Measurements from ENCODE around the gene KIF1C. TPM values are rescaled to one million over a fixed set of nuclear protein-coding genes. Genes with fewer than 3 reads are reported as not detected.

KIF1C gene
- total RNA-seq, 8 experiments from 2014 or later, result 3.9 to 76.4 (median 16.4) TPM

GRCh38 chr17:4998027-4998731, 429 bp downstream of the KIF1C start:
- in situ Hi-C loops (cut with MboI; ENCODE audit: low pct_unique_long_range_greater_than_20kb in 2 of 9, low sequenced_read_pairs in 9 of 9, unreplicated experiment in 9 of 9), result no loop called here
- peak; percentile 1 to 37 (median 24) for ATAC-seq (replicated peaks in 6 of 8)
- H3K4me3 ChIP-seq, result peak overlapping the region; percentile 63 to 85 (median 75)
- WGBS, 10 experiments, result 0% methylated on average over 1 of the region's 55 CpGs; no CpG with 5 or more reads in 9 of the 10 experiments
- peak overlapping the region; percentile 90 for H3K27ac ChIP-seq
- peaks cover 12 to 18% of the 10 kb centered on the region in 2 donors for H3K4me1 ChIP-seq (replicated peaks in 1 of 2)

GRCh38 chr17:4998732-4999429, 1.1 kb downstream of the KIF1C start:
- WGBS, 10 experiments, result 0 to 55% (median 20%) methylated on average over 2 to 5 of the region's 14 CpGs; no CpG with 5 or more reads in 2 of the 10 experiments
- in situ Hi-C loops (cut with MboI; ENCODE audit: low pct_unique_long_range_greater_than_20kb in 2 of 9, low sequenced_read_pairs in 9 of 9, unreplicated experiment in 9 of 9), result no loop called here
- peak overlapping the region; percentile 63 to 85 (median 75) for H3K4me3 ChIP-seq
- no peak for ATAC-seq (replicated peaks in 6 of 8)
- no peak overlapping the region for H3K27ac ChIP-seq
- peaks cover 12 to 18% of the 10 kb centered on the region in 2 donors for H3K4me1 ChIP-seq (replicated peaks in 1 of 2)

GRCh38 chr17:4999430-5000093, 1.8 kb downstream of the KIF1C start:
- 0 to 100% (median 67%) methylated on average over 1 to 8 of the region's 12 CpGs; no CpG with 5 or more reads in 1 of the 10 experiments for WGBS, 10 experiments
- no peak overlapping the region for H3K27ac ChIP-seq
- ATAC-seq (replicated peaks in 6 of 8), result no peak
- H3K4me3 ChIP-seq, result peak overlapping the region in 4 of 5 donors; percentile 63 to 85 (median 78)
- H3K4me1 ChIP-seq (replicated peaks in 1 of 2), result peaks cover 12 to 18% of the 10 kb centered on the region in 2 donors
- in situ Hi-C loops (cut with MboI; ENCODE audit: low pct_unique_long_range_greater_than_20kb in 2 of 9, low sequenced_read_pairs in 9 of 9, unreplicated experiment in 9 of 9), result no loop called here

- ATAC-seq (replicated peaks in 6 of 8), result no peak
- Histone ChIP-seq H3K27ac (no peak overlapping the region), H3K4me3 (no peak overlapping the region), H3K4me1 (replicated peaks in 1 of 2) (peaks cover 12 to 18% of the 10 kb centered on the region in 2 donors)
- in situ Hi-C loops (cut with MboI; ENCODE audit: low pct_unique_long_range_greater_than_20kb in 2 of 9, low sequenced_read_pairs in 9 of 9, unreplicated experiment in 9 of 9), result no loop called here
- 28 to 100% (median 74%) methylated on average over 1 to 7 of the region's 11 CpGs; no CpG with 5 or more reads in 7 of the 10 experiments for WGBS, 10 experiments
These were observed 2.5 kb downstream of the KIF1C start for GRCh38 chr17:5000237-5000639.

GRCh38 chr17:5002121-5002788, 4.5 kb downstream of the KIF1C start:
- ATAC-seq (replicated peaks in 6 of 8), result no peak
- Histone ChIP-seq H3K4me3 (no peak overlapping the region), H3K4me1 (replicated peaks in 1 of 2) (peaks cover 12% of the 10 kb centered on the region in 2 donors), H3K27ac (no peak overlapping the region)
- WGBS, 10 experiments, result 70 to 100% (median 95%) methylated on average over 1 to 14 of the region's 20 CpGs; no CpG with 5 or more reads in 2 of the 10 experiments
- in situ Hi-C loops (cut with MboI; ENCODE audit: low pct_unique_long_range_greater_than_20kb in 2 of 9, low sequenced_read_pairs in 9 of 9, unreplicated experiment in 9 of 9), result no loop called here

- ATAC-seq (replicated peaks in 6 of 8), result no peak
- Histone ChIP-seq H3K4me3 (no peak overlapping the region), H3K4me1 (replicated peaks in 1 of 2) (peaks cover 12% of the 10 kb centered on the region in 2 donors), H3K27ac (no peak overlapping the region)
- in situ Hi-C loops (cut with MboI; ENCODE audit: low pct_unique_long_range_greater_than_20kb in 2 of 9, low sequenced_read_pairs in 9 of 9, unreplicated experiment in 9 of 9), result no loop called here
- WGBS, 10 experiments, result 72 to 100% (median 100%) methylated on average over 1 to 6 of the region's 18 CpGs; no CpG with 5 or more reads in 5 of the 10 experiments
These were observed 5.6 kb downstream of the KIF1C start for GRCh38 chr17:5003214-5003867.

GRCh38 chr17:5011928-5012327, 14.2 kb downstream of the KIF1C start:
- Histone ChIP-seq H3K27ac (no peak overlapping the region), H3K4me3 (no peak overlapping the region), H3K4me1 (replicated peaks in 1 of 2) (no peaks in the 10 kb centered on the region)
- in situ Hi-C loops (cut with MboI; ENCODE audit: low pct_unique_long_range_greater_than_20kb in 2 of 9, low sequenced_read_pairs in 9 of 9, unreplicated experiment in 9 of 9), result no loop called here
- ATAC-seq (replicated peaks in 6 of 8), result peak in 2 of 8 experiments; percentile 86 to 94
- WGBS, 10 experiments, result 14 to 95% (median 49%) methylated on average over 1 to 5 of the region's 6 CpGs; no CpG with 5 or more reads in 3 of the 10 experiments

- in situ Hi-C loops (cut with MboI; ENCODE audit: low pct_unique_long_range_greater_than_20kb in 2 of 9, low sequenced_read_pairs in 9 of 9, unreplicated experiment in 9 of 9), result no loop called here
- no peak overlapping the region for H3K27ac ChIP-seq
- no peak overlapping the region for H3K4me3 ChIP-seq
- H3K4me1 ChIP-seq (replicated peaks in 1 of 2), result no peaks in the 10 kb centered on the region
- ATAC-seq (replicated peaks in 6 of 8), result no peak
- 67 to 90% (median 86%) methylated on average over 2 of the region's 4 CpGs; no CpG with 5 or more reads in 7 of the 10 experiments for WGBS, 10 experiments
These were observed 16.6 kb downstream of the KIF1C start for GRCh38 chr17:5014357-5014756.

GRCh38 chr17:5019475-5019956, 21.8 kb downstream of the KIF1C start:
- 33 to 50% methylated on average over 1 of the region's 1 CpG; no CpG with 5 or more reads in 8 of the 10 experiments for WGBS, 10 experiments
- H3K4me1 ChIP-seq (replicated peaks in 1 of 2), result no peaks in the 10 kb centered on the region
- H3K27ac ChIP-seq, result no peak overlapping the region
- no peak overlapping the region for H3K4me3 ChIP-seq
- ATAC-seq (replicated peaks in 6 of 8), result peak; percentile 35 to 70 (median 57)
- in situ Hi-C loops (cut with MboI; ENCODE audit: low pct_unique_long_range_greater_than_20kb in 2 of 9, low sequenced_read_pairs in 9 of 9, unreplicated experiment in 9 of 9), result no loop called here

GRCh38 chr17:5020502-5021023, 22.8 kb downstream of the KIF1C start:
- Histone ChIP-seq H3K4me1 (replicated peaks in 1 of 2) (no peaks in the 10 kb centered on the region), H3K27ac (no peak overlapping the region), H3K4me3 (no peak overlapping the region)
- in situ Hi-C loops (cut with MboI; ENCODE audit: low pct_unique_long_range_greater_than_20kb in 2 of 9, low sequenced_read_pairs in 9 of 9, unreplicated experiment in 9 of 9), result no loop called here
- no peak for ATAC-seq (replicated peaks in 6 of 8)
- 40 to 90% (median 82%) methylated on average over 1 to 7 of the region's 20 CpGs; no CpG with 5 or more reads in 6 of the 10 experiments for WGBS, 10 experiments

- in situ Hi-C loops (cut with MboI; ENCODE audit: low pct_unique_long_range_greater_than_20kb in 2 of 9, low sequenced_read_pairs in 9 of 9, unreplicated experiment in 9 of 9), result no loop called here
- H3K4me3 ChIP-seq, result no peak overlapping the region
- no peak overlapping the region for H3K27ac ChIP-seq
- ATAC-seq (replicated peaks in 6 of 8), result no peak
- H3K4me1 ChIP-seq (replicated peaks in 1 of 2), result no peaks in the 10 kb centered on the region
- 73 to 100% (median 92%) methylated on average over 1 to 12 of the region's 30 CpGs; no CpG with 5 or more reads in 3 of the 10 experiments for WGBS, 10 experiments
These were observed 24.5 kb downstream of the KIF1C start for GRCh38 chr17:5022171-5022711.
